ENCODE data around the gene PLEKHA5. TPM values are rescaled to one million over a fixed set of nuclear protein-coding genes. Genes with fewer than 3 reads are reported as not detected.

PLEKHA5 gene
- total and polyA plus RNA-seq, 7 donors = 0.52 to 3.3 (median 0.80) TPM

GRCh38 chr12:19183121-19183838 lies 53.7 kb downstream of the PLEKHA5 start:
- Histone ChIP-seq H3K4me3 (no peak overlapping the region), H3K27ac (no peak overlapping the region), H3K4me1 (no peaks in the 10 kb centered on the region), H3K27me3 (ENCODE audit: insufficient read depth in 3 of 3, low read length in 2 of 3) (no peaks in the 10 kb centered on the region), H3K36me3 (ENCODE audit: insufficient read depth in 1 of 2, low read depth in 1 of 2) (no peaks in the 10 kb centered on the region), H3K9me3 (no peaks in the 10 kb centered on the region)
- DNase-seq (no peak), ATAC-seq (no peak)
- intact Hi-C loops (cut with DNase I) = loop anchor here (10.0 kb wide), 2 partner anchors 318 to 928 kb away; no protein-coding TSS in a partner anchor
- 92 to 94% (median 92%) methylated on average over 5 of the region's 5 CpGs for WGBS, 3 donors
- TF ChIP-seq CTCF (IDR thresholded peaks at IDR 0.05) = no peak

- DNase-seq (no peak), ATAC-seq (no peak)
- intact Hi-C loops (cut with DNase I) = loop anchor here (10.0 kb wide), 2 partner anchors 321 to 931 kb away; no protein-coding TSS in a partner anchor
- Histone ChIP-seq H3K36me3 (ENCODE audit: insufficient read depth in 1 of 2, low read depth in 1 of 2) (no peaks in the 10 kb centered on the region), H3K9me3 (no peaks in the 10 kb centered on the region), H3K27me3 (ENCODE audit: insufficient read depth in 3 of 3, low read length in 2 of 3) (no peaks in the 10 kb centered on the region), H3K4me3 (no peak overlapping the region), H3K4me1 (no peaks in the 10 kb centered on the region), H3K27ac (no peak overlapping the region)
- no peak for TF ChIP-seq CTCF (IDR thresholded peaks at IDR 0.05)
- 58 to 64% (median 63%) methylated on average over 3 of the region's 3 CpGs for WGBS, 3 donors
Observed at GRCh38 chr12:19185262-19185929, 55.9 kb downstream of the PLEKHA5 start.

GRCh38 chr12:19186722-19187661 lies 57.5 kb downstream of the PLEKHA5 start:
- 48 to 53% (median 52%) methylated on average over 4 of the region's 4 CpGs for WGBS, 3 donors
- no peak overlapping the region for H3K4me3 ChIP-seq
- ATAC-seq = no peak

More at GRCh38 chr12:19186722-19187661, 57.5 kb downstream of the PLEKHA5 start:
- TF ChIP-seq CTCF (IDR thresholded peaks at IDR 0.05) = peak; percentile 57
- Histone ChIP-seq H3K4me1 (no peaks in the 10 kb centered on the region), H3K36me3 (ENCODE audit: insufficient read depth in 1 of 2, low read depth in 1 of 2) (no peaks in the 10 kb centered on the region), H3K27ac (no peak overlapping the region), H3K9me3 (no peaks in the 10 kb centered on the region), H3K27me3 (ENCODE audit: insufficient read depth in 3 of 3, low read length in 2 of 3) (no peaks in the 10 kb centered on the region)
- intact Hi-C loops (cut with DNase I) = loop anchor here (10.0 kb wide), 2 partner anchors 322 to 932 kb away; no protein-coding TSS in a partner anchor
- DNase-seq = no peak
